ENCODE measurements around the gene CDH16.
"Not testable (repeated sequence)": the region's sequence is repeated elsewhere in the genome, so short reads cannot be mapped to it uniquely, and the experiment has no call there.

CDH16 gene

DNA sequence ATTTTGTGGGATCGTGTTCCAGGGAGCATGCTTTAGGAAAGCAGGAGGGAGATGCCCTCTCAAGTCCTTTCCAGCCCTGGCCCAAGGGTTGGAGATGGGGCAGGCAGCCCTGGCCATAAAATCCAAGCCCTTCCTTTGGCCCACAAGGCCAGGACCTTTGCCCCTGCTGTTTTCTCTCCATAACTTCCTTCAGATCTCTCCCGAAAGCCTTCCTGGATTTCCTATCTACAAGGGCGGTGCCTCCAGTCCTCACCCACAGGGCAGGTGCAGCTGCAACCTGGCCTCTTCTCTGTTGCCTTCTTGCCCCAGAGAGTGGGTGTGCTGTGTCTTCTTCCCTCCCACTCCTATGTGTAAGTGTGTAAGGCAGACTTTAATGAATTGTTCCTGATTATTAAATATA is 46.8 kb downstream of the CDH16 start:
- TF ChIP-seq BCL11B (tag by site-specific recombination; IDR thresholded peaks at IDR 0.05; ENCODE audit: low read depth), result no peak
- no peak for TF ChIP-seq ZSCAN30 (tag by site-specific recombination; IDR thresholded peaks at IDR 0.05)
- TF ChIP-seq ZNF580 (tag by site-specific recombination; IDR thresholded peaks at IDR 0.05), result no peak
- no peak for TF ChIP-seq ZXDB (tag by site-specific recombination; IDR thresholded peaks at IDR 0.05)
- TF ChIP-seq ZBTB48 (tag by site-specific recombination; IDR thresholded peaks at IDR 0.05), result no peak
- no peak for TF ChIP-seq ZFP69B (tag by site-specific recombination; IDR thresholded peaks at IDR 0.05)
- no peak for TF ChIP-seq ZNF311 (tag by site-specific recombination; IDR thresholded peaks at IDR 0.05; ENCODE audit: borderline replicate concordance)
- TF ChIP-seq ZNF626 (tag by site-specific recombination; IDR thresholded peaks at IDR 0.05), result no peak
- TF ChIP-seq ZSCAN18 (tag by site-specific recombination; IDR thresholded peaks at IDR 0.05), result no peak
- TF ChIP-seq ZNF19 (tag by site-specific recombination; IDR thresholded peaks at IDR 0.05; ENCODE audit: low read depth), result no peak
- no peak for TF ChIP-seq ZNF514 (tag by site-specific recombination; IDR thresholded peaks at IDR 0.05)
- no peak for TF ChIP-seq ZNF324 (tag by site-specific recombination; IDR thresholded peaks at IDR 0.05)
- TF ChIP-seq ZNF239 (tag by site-specific recombination; IDR thresholded peaks at IDR 0.05), result no peak
- POLR2A ChIA-PET, result no interaction called here
- Histone ChIP-seq H3K9me3 (ENCODE audit: control insufficient read depth, insufficient read depth, low read depth, low read length) (no peaks in the 10 kb centered on the region), H3K36me3 (ENCODE audit: control insufficient read depth in 2 of 2, insufficient read depth in 1 of 2, low read length in 2 of 2) (no peaks in the 10 kb centered on the region), H3K4me1 (ENCODE audit: control insufficient read depth, insufficient read depth, low read length) (no peaks in the 10 kb centered on the region), H3K4me3 (ENCODE audit: low read depth, low read length) (no peak overlapping the region), H3K27ac (ENCODE audit: extremely low read depth, low read depth, low read length) (no peak overlapping the region)
- CTCF ChIA-PET, result interaction anchor here (0.6 to 7.5 kb wide), 11 partner anchors 15 to 243 kb away, joined by 3 to 74 read pairs (median 4); partner anchors contain the start of gene NAE1

GRCh38 chr16:66871363-66871762 is 47.3 kb downstream of the CDH16 start:
- H3K27ac ChIP-seq (ENCODE audit: extremely low read depth, low read depth, low read length); H3K4me1 ChIP-seq (ENCODE audit: control insufficient read depth, insufficient read depth, low read length); H3K9me3 ChIP-seq (ENCODE audit: control insufficient read depth, insufficient read depth, low read depth, low read length); H3K36me3 ChIP-seq (ENCODE audit: control insufficient read depth in 2 of 2, insufficient read depth in 1 of 2, low read length in 2 of 2); H3K4me3 ChIP-seq (ENCODE audit: low read depth, low read length); POLR2A ChIA-PET: not testable (repeated sequence)
- CTCF ChIA-PET, result interaction anchor here (0.6 to 7.5 kb wide), 7 partner anchors 11 to 224 kb away, joined by 3 to 74 read pairs (median 4); partner anchors contain the start of gene NAE1
- peak; percentile 55 for TF ChIP-seq ZNF121 (tag by site-specific recombination; IDR thresholded peaks at IDR 0.05)

DNA sequence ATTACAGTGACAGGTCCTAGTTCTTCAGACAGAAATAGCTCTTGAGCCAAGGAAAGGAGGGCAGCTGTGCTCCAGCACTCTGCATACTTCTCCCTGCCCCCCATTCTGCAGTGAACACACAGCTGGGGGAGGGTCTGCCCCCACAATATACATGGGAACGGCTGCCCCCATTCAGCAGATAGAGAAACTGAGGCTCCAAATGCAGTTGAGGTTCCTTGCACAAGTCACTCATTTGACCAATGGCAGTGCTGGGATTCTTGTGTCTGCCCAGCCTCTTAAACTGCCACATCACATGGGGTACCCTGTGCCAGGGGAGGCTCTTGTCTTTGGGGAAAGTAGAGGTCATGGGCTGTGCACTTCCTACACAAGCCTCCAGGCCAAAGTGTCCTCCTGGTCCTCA is 49.3 kb downstream of the CDH16 start:
- Histone ChIP-seq H3K27ac (ENCODE audit: extremely low read depth, low read depth, low read length) (no peak overlapping the region), H3K36me3 (ENCODE audit: control insufficient read depth in 2 of 2, insufficient read depth in 1 of 2, low read length in 2 of 2) (no peaks in the 10 kb centered on the region), H3K4me3 (ENCODE audit: low read depth, low read length) (no peak overlapping the region), H3K9me3 (ENCODE audit: control insufficient read depth, insufficient read depth, low read depth, low read length) (no peaks in the 10 kb centered on the region), H3K4me1 (ENCODE audit: control insufficient read depth, insufficient read depth, low read length) (no peaks in the 10 kb centered on the region)
- CTCF ChIA-PET, result interaction anchor here (0.6 to 7.5 kb wide), 11 partner anchors 8 to 463 kb away, joined by 3 to 74 read pairs (median 13); partner anchors contain the start of genes NAE1 and PDP2
- POLR2A ChIA-PET, result interaction anchor here (0.7 kb wide), 1 partner anchor 20 kb away, joined by 3 read pairs; no protein-coding TSS in a partner anchor
- TF ChIP-seq ZNF248 (tag by site-specific recombination; IDR thresholded peaks at IDR 0.05) (no peak), ZNF366 (tag by site-specific recombination; conservative IDR thresholded peaks at IDR 0.05) (no peak), ZNF18 (tag by site-specific recombination; IDR thresholded peaks at IDR 0.05) (no peak)

All from HEK293 (cell line).